ENCODE data around the gene TMEM132C. TPM values are rescaled to one million over a fixed set of nuclear protein-coding genes. Genes with fewer than 3 reads are reported as not detected.

TMEM132C gene
- total and polyA plus RNA-seq, 2 donors (not counting 1 experiment from before 2014, with no cell fraction given) = not detected

DNA sequence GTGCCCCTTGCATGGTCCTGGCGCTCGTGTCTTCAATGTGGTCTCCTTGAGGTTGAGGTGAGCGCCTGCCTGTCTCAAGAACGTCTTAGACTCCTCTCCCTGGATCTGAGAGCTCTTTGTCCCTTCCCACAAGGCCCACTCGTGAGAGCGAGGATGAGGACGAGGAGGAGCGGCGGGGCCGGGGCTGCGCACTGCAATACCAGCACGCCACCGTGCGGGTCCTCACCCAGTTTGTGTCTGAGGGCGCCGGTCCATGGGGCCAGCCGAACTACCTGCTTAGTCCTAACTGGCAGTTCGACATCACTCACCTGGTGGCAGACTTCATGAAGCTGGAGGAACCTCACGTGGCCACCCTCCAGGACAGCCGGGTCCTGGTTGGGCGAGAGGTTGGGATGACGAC is 428.7 kb downstream of the TMEM132C start:
- no peak overlapping the region for H3K4me3 Mint-ChIP-seq
- H3K27me3 ChIP-seq (replicated peaks in 1 of 4; ENCODE audit: control extremely low read depth in 1 of 4, control insufficient read depth in 3 of 4, insufficient read depth in 4 of 4, low read length in 3 of 4) = no peaks in the 10 kb centered on the region
- no peak overlapping the region for H3K9ac ChIP-seq (ENCODE audit: low read length)
- no peak overlapping the region for H2AFZ ChIP-seq (ENCODE audit: insufficient read depth, low read depth, low read length, poor library complexity, severe bottlenecking)
- POLR2A ChIA-PET = no interaction called here
- no peak for DNase-seq
- WGBS (ENCODE audit: insufficient coverage) = 92% methylated on average over 22 of the region's 22 CpGs
- peaks cover 5% of the 10 kb centered on the region for H3K9me3 Mint-ChIP-seq (ENCODE audit: insufficient read depth)
- H3K4me1 Mint-ChIP-seq = no peaks in the 10 kb centered on the region
- no peak overlapping the region for H3K27ac ChIP-seq (ENCODE audit: low read length in 2 of 2)
- H3K4me1 ChIP-seq (ENCODE audit: control insufficient read depth in 2 of 2, insufficient read depth in 2 of 2, low read length in 2 of 2) = no peaks in the 10 kb centered on the region
- H3K79me2 ChIP-seq (ENCODE audit: control insufficient read depth, insufficient read depth, low read length) = no peaks in the 10 kb centered on the region
- CTCF ChIA-PET = no interaction called here
- TF ChIP-seq EZH2 (IDR thresholded peaks at IDR 0.05; ENCODE audit: borderline replicate concordance, insufficient read depth, low read depth, low read length, poor library complexity, severe bottlenecking) (no peak), CTCF (IDR thresholded peaks at IDR 0.05) (no peak)
- ATAC-seq (ENCODE audit: low read depth) = no peak
- no peaks in the 10 kb centered on the region for H4K20me1 ChIP-seq (ENCODE audit: control insufficient read depth, insufficient read depth, low read length, poor library complexity, severe bottlenecking)
- no peak overlapping the region for H3K4me3 ChIP-seq (ENCODE audit: control extremely low read depth in 1 of 5, extremely low read depth in 1 of 5, insufficient read depth in 1 of 5, low read depth in 2 of 5, low read length in 4 of 5)
- H3K9me3 ChIP-seq (ENCODE audit: control extremely low read depth in 1 of 3, control insufficient read depth in 2 of 3, insufficient read depth in 1 of 3, low read length in 2 of 3) = peaks cover 0 to 7% (median 0%) of the 10 kb centered on the region in 3 donors
- H3K4me2 ChIP-seq (replicated peaks; ENCODE audit: low read depth, low read length, poor library complexity, severe bottlenecking) = no peak overlapping the region
- peaks cover 6% of the 10 kb centered on the region for H3K27me3 Mint-ChIP-seq
- no peak overlapping the region for H3K27ac Mint-ChIP-seq
- intact Hi-C loops (cut with micrococcal nuclease) = no loop called here
- H3K36me3 ChIP-seq (replicated peaks in 1 of 2; ENCODE audit: control extremely low read depth in 1 of 2, control insufficient read depth in 1 of 2, extremely low read depth in 1 of 2, insufficient read depth in 2 of 2, low read length in 1 of 2) = no peaks in the 10 kb centered on the region

DNA sequence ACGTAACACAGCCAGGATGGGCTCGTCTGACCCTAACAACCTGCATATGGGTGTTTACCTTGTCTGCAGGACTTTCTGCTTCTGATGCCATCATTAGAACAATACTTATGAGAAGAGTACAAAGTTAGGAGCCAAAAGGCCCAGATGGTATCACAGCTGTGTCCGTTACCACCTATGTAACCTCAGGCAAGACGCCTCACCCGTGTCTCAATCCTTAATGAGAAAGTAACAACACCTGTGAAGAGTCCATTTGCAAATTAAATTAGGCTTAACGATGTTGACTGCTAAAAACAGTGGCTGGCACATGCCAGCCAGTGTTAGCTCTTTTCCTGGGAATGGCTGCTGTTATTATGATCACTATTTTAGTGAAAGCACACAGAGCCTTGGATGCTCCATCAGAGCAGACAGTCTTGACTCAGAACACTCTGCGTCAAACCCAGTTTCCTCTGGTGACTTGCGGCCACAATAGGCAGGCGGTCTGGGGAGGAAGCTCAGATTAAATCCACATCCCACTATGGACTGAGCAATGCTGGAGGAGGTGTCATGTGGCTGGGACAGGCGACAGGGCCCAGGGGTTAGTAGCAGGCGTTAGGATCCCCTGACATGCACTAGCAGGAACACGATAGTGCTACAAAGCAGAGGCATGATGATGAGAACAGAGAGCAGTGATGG is 431.5 kb downstream of the TMEM132C start:
- H2AFZ ChIP-seq (ENCODE audit: insufficient read depth, low read depth, low read length, poor library complexity, severe bottlenecking) = no peak overlapping the region
- no peaks in the 10 kb centered on the region for H3K36me3 ChIP-seq (replicated peaks in 1 of 2; ENCODE audit: control extremely low read depth in 1 of 2, control insufficient read depth in 1 of 2, extremely low read depth in 1 of 2, insufficient read depth in 2 of 2, low read length in 1 of 2)
- no peak overlapping the region for H3K27ac ChIP-seq (ENCODE audit: low read length in 2 of 2)
- H3K9me3 Mint-ChIP-seq (ENCODE audit: insufficient read depth) = peaks cover 7% of the 10 kb centered on the region
- H3K27ac Mint-ChIP-seq = no peak overlapping the region
- no peak overlapping the region for H3K4me3 Mint-ChIP-seq
- no peaks in the 10 kb centered on the region for H3K27me3 ChIP-seq (replicated peaks in 1 of 4; ENCODE audit: control extremely low read depth in 1 of 4, control insufficient read depth in 3 of 4, insufficient read depth in 4 of 4, low read length in 3 of 4)
- ATAC-seq (ENCODE audit: low read depth) (no peak), DNase-seq (no peak)
- no peak overlapping the region for H3K4me2 ChIP-seq (replicated peaks; ENCODE audit: low read depth, low read length, poor library complexity, severe bottlenecking)
- intact Hi-C loops (cut with micrococcal nuclease) = no loop called here
- H3K4me1 Mint-ChIP-seq = no peaks in the 10 kb centered on the region
- H3K4me1 ChIP-seq (ENCODE audit: control insufficient read depth in 2 of 2, insufficient read depth in 2 of 2, low read length in 2 of 2) = no peaks in the 10 kb centered on the region
- peaks cover 0 to 10% (median 0%) of the 10 kb centered on the region in 3 donors for H3K9me3 ChIP-seq (ENCODE audit: control extremely low read depth in 1 of 3, control insufficient read depth in 2 of 3, insufficient read depth in 1 of 3, low read length in 2 of 3)
- no peaks in the 10 kb centered on the region for H4K20me1 ChIP-seq (ENCODE audit: control insufficient read depth, insufficient read depth, low read length, poor library complexity, severe bottlenecking)
- TF ChIP-seq EZH2 (IDR thresholded peaks at IDR 0.05; ENCODE audit: borderline replicate concordance, insufficient read depth, low read depth, low read length, poor library complexity, severe bottlenecking) = no peak
- no peak for TF ChIP-seq CTCF (IDR thresholded peaks at IDR 0.05)
- POLR2A ChIA-PET = no interaction called here
- H3K27me3 Mint-ChIP-seq = peaks cover 8% of the 10 kb centered on the region
- no peak overlapping the region for H3K9ac ChIP-seq (ENCODE audit: low read length)
- CTCF ChIA-PET = no interaction called here
- no peaks in the 10 kb centered on the region for H3K79me2 ChIP-seq (ENCODE audit: control insufficient read depth, insufficient read depth, low read length)
- no peak overlapping the region for H3K4me3 ChIP-seq (ENCODE audit: control extremely low read depth in 1 of 5, extremely low read depth in 1 of 5, insufficient read depth in 1 of 5, low read depth in 2 of 5, low read length in 4 of 5)
- 75% methylated on average over 10 of the region's 12 CpGs for WGBS (ENCODE audit: insufficient coverage)

Data from B cell (primary cell).